IMR-90 (cell line): ENCODE measurements around the gene PSEN1. TPM values are rescaled to one million over a fixed set of nuclear protein-coding genes. Genes with fewer than 3 reads are reported as not detected.

Experiments
- ATAC-seq: fragments of 200-7000 bp; cut with Tn5 transposase; 2 replicates; pipeline ENCODE4 v1.9.1; 2020; ENCODE audit warnings: low read depth, mild to moderate bottlenecking, moderate library complexity
- BruUV-seq: library from RNA; stranded (reverse); fragments of 400-500 nt; replicated peaks from 2 replicates; lab custom pipeline; 2021; lab: Mats Ljungman, UMichigan
- CTCF ChIA-PET: fragments of 300-600 bp; formaldehyde crosslinking; extraction: SDS; loops from one replicate; lab custom pipeline; 2021; ENCODE audit warnings: antibody characterized with exemption; lab: Yijun Ruan, JAX
- POLR2A ChIA-PET: fragments of 300-600 bp; sonication (Branson Sonifier 250); formaldehyde crosslinking; loops from one replicate; lab custom pipeline; 2022; ENCODE audit warnings: antibody characterized with exemption; ENCODE audit not compliant: unreplicated experiment; lab: Charles Lee
- DNase-seq: peaks from one replicate; pipeline ENCODE4 v3.0.0; 2013
- H2AFZ ChIP-seq: replicated peaks from 2 replicates; pipeline ENCODE3; 2013; ENCODE audit warnings: low read length, mild to moderate bottlenecking; ENCODE audit not compliant: poor library complexity
- H2AK5ac ChIP-seq: 2 replicates; pipeline ENCODE4 v1.6.1; 2013; ENCODE audit warnings: low read depth, low read length, inconsistent platforms
- H2AK9ac ChIP-seq: replicated peaks from 2 replicates; pipeline ENCODE3; 2013; ENCODE audit warnings: mild to moderate bottlenecking, low read depth, low read length, moderate library complexity; ENCODE audit not compliant: poor library complexity
- H2BK120ac ChIP-seq: 2 replicates; pipeline ENCODE4 v1.6.1; 2013; ENCODE audit warnings: low read depth, low read length, inconsistent platforms
- H2BK15ac ChIP-seq: 3 replicates; pipeline ENCODE4 v1.6.1; 2013; ENCODE audit warnings: low read depth, low read length, inconsistent platforms
- H2BK20ac ChIP-seq: 2 replicates; pipeline ENCODE4 v1.6.1; 2013; ENCODE audit warnings: low read depth, mild to moderate bottlenecking, inconsistent platforms, low read length, moderate library complexity
- H2BK5ac ChIP-seq: 2 replicates; pipeline ENCODE4 v1.6.1; 2013; ENCODE audit warnings: mild to moderate bottlenecking, low read depth, low read length, inconsistent platforms; ENCODE audit not compliant: poor library complexity, severe bottlenecking
- H3K14ac ChIP-seq: replicated peaks from 2 replicates; pipeline ENCODE4 v1.6.1; 2013; ENCODE audit warnings: low read depth, low read length, inconsistent platforms
- H3K18ac ChIP-seq: 2 replicates; pipeline ENCODE4 v1.6.1; 2013; ENCODE audit warnings: low read depth, low read length, control low read depth
- H3K23ac ChIP-seq: 2 replicates; pipeline ENCODE4 v1.6.1; 2013; ENCODE audit warnings: low read depth, low read length, inconsistent platforms
- H3K27ac ChIP-seq: 2 replicates; pipeline ENCODE4 v1.5.1; 2013; ENCODE audit warnings: mild to moderate bottlenecking, control low read depth, low read length; ENCODE audit not compliant: insufficient read depth
- H3K27me3 ChIP-seq: 2 replicates; pipeline ENCODE4 v1.6.1; 2013; ENCODE audit warnings: low read length; ENCODE audit not compliant: control insufficient read depth, insufficient read depth
- H3K36me3 ChIP-seq: 2 replicates; pipeline ENCODE4 v1.6.1; 2013; ENCODE audit warnings: low read length, mixed read lengths; ENCODE audit not compliant: control insufficient read depth, insufficient read depth
- H3K4ac ChIP-seq: 2 replicates; pipeline ENCODE4 v1.6.1; 2013; ENCODE audit warnings: low read depth, low read length, inconsistent platforms
- H3K4me1 ChIP-seq: 2 replicates; pipeline ENCODE4 v1.6.1; 2013; ENCODE audit warnings: low read length, mixed read lengths; ENCODE audit not compliant: control insufficient read depth, insufficient read depth
- H3K4me2 ChIP-seq: 2 replicates; pipeline ENCODE4 v1.6.1; 2013; ENCODE audit warnings: low read depth, mild to moderate bottlenecking, control low read depth, low read length, moderate library complexity
- H3K4me3 ChIP-seq: 2 replicates; pipeline ENCODE4 v1.5.1; 2013; ENCODE audit warnings: low read depth, mild to moderate bottlenecking, control low read depth, low read length, moderate library complexity; ENCODE audit not compliant: insufficient read depth
- H3K56ac ChIP-seq: 2 replicates; pipeline ENCODE4 v1.6.1; 2013; ENCODE audit warnings: low read length, inconsistent platforms; ENCODE audit not compliant: insufficient read depth; ENCODE audit errors: extremely low read depth
- H3K79me1 ChIP-seq, 2 experiments: 2 replicates each; pipeline ENCODE4 v1.6.1; 2013; ENCODE audit warnings: low read length in 2 of 2, inconsistent platforms in 1 of 2, low read depth in 1 of 2
- H3K9ac ChIP-seq: 2 replicates; pipeline ENCODE4 v1.6.1; 2013; ENCODE audit warnings: low read depth, low read length, control low read depth
- H3K9me1 ChIP-seq: 2 replicates; pipeline ENCODE4 v1.6.1; 2013; ENCODE audit warnings: low read length, inconsistent platforms; ENCODE audit not compliant: insufficient read depth
- H3K9me3 ChIP-seq: 2 replicates; pipeline ENCODE4 v1.6.1; 2013; ENCODE audit warnings: low read length; ENCODE audit not compliant: control insufficient read depth, insufficient read depth
- H4K20me1 ChIP-seq: 2 replicates; pipeline ENCODE4 v1.6.1; 2013; ENCODE audit warnings: low read length, inconsistent platforms; ENCODE audit not compliant: insufficient read depth
- H4K5ac ChIP-seq: 2 replicates; pipeline ENCODE4 v1.6.1; 2013; ENCODE audit warnings: mild to moderate bottlenecking, low read depth, low read length, control low read depth
- H4K8ac ChIP-seq, 2 experiments: 2 replicates each; pipeline ENCODE4 v1.6.1; 2013; ENCODE audit warnings: low read depth in 2 of 2, low read length in 2 of 2, control low read depth in 1 of 2, inconsistent platforms in 1 of 2
- H4K91ac ChIP-seq: 2 replicates; pipeline ENCODE4 v1.6.1; 2013; ENCODE audit warnings: low read depth, low read length, inconsistent platforms; ENCODE audit not compliant: insufficient read depth
- BHLHE40 ChIP-seq: fragments of 150-350 bp; IDR thresholded peaks from 2 replicates; pipeline ENCODE4 v1.6.1; 2016; ENCODE audit warnings: mild to moderate bottlenecking, low read depth, low read length
- CEBPB ChIP-seq: IDR thresholded peaks from 2 replicates; pipeline ENCODE4 v1.6.1; 2012; ENCODE audit warnings: low read depth, low read length, improper control_type of control experiment
- CHD1 ChIP-seq: IDR thresholded peaks from 2 replicates; pipeline ENCODE4 v1.6.1; 2012; ENCODE audit warnings: low read depth, low read length, improper control_type of control experiment
- CTCF ChIP-seq: conservative IDR thresholded peaks from 2 replicates; pipeline ENCODE4 v1.5.1; 2012; ENCODE audit warnings: mild to moderate bottlenecking, low read depth, low read length, improper control_type of control experiment
- ELK1 ChIP-seq: fragments of 150-350 bp; IDR thresholded peaks from 2 replicates; pipeline ENCODE4 v1.6.1; 2016; ENCODE audit warnings: low read depth, mild to moderate bottlenecking, low read length, moderate library complexity, borderline replicate concordance
- MAFK ChIP-seq: IDR thresholded peaks from 2 replicates; pipeline ENCODE4 v1.6.1; 2012; ENCODE audit warnings: low read depth, low read length, improper control_type of control experiment
- MAZ ChIP-seq: IDR thresholded peaks from 2 replicates; pipeline ENCODE4 v1.6.1; 2012; ENCODE audit warnings: low read depth, mild to moderate bottlenecking, low read length, improper control_type of control experiment, moderate library complexity, borderline replicate concordance
- NFE2L2 ChIP-seq: fragments of 150-350 bp; IDR thresholded peaks from 2 replicates; pipeline ENCODE4 v1.6.1; 2016; ENCODE audit warnings: low read depth, mild to moderate bottlenecking, low read length
- POLR2A ChIP-seq: IDR thresholded peaks from 2 replicates; pipeline ENCODE4 v1.6.1; 2012; ENCODE audit warnings: mild to moderate bottlenecking, low read depth, low read length
- RAD21 ChIP-seq: IDR thresholded peaks from 2 replicates; pipeline ENCODE4 v1.6.1; 2012; ENCODE audit warnings: low read length, improper control_type of control experiment
- RCOR1 ChIP-seq: IDR thresholded peaks from 2 replicates; pipeline ENCODE4 v1.6.1; 2012; ENCODE audit warnings: mild to moderate bottlenecking, low read length, improper control_type of control experiment; ENCODE audit not compliant: insufficient replicate concordance
- RFX5 ChIP-seq: IDR thresholded peaks from 2 replicates; pipeline ENCODE4 v1.8.0; 2012; ENCODE audit warnings: low read depth, mild to moderate bottlenecking, low read length, moderate library complexity
- SMC3 ChIP-seq: fragments of 150-350 bp; IDR thresholded peaks from 2 replicates; pipeline ENCODE4 v1.6.1; 2016; ENCODE audit warnings: low read depth, mild to moderate bottlenecking, antibody characterized with exemption, low read length, moderate library complexity
- WGBS, 2 experiments: methylation state at CpG; one replicate each; pipeline versions ENCODE4 v1.1.5 to v1.1.7; 2013; ENCODE audit warnings: missing lambda C conversion rate in 2 of 2; ENCODE audit not compliant: insufficient read length in 1 of 2; ENCODE audit errors: extremely low coverage in 2 of 2; 5-methylcytosine and 5-hydroxymethylcytosine counted together
- dilution Hi-C: fragments of 300-500 bp; cut with HindIII; formaldehyde crosslinking; loops from one replicate; pipeline ENCODE4 v1.14.3; 2018; ENCODE audit warnings: low sequenced_read_pairs; ENCODE audit not compliant: unreplicated experiment
- in situ Hi-C: fragments of 300-500 bp; cut with MboI; formaldehyde crosslinking; loops from 3 replicates; pipeline ENCODE4 v1.14.3; 2019; ENCODE audit warnings: low sequenced_read_pairs, inconsistent platforms, mixed read lengths
- intact Hi-C: fragments of 100-400 bp; cut with micrococcal nuclease; formaldehyde crosslinking; loops from 2 replicates; pipeline ENCODE4 v1.10.0; 2022
- polyA plus RNA-seq, 3 experiments: library from polyadenylated mRNA; depleted of rRNA; stranded (reverse); fragments of >200 nt; gene quantifications; 2 replicates each; pipeline ENCODE4 v1.2.3, GENCODE V29; 2012; ENCODE audit warnings: low replicate concordance in 1 of 3
- total RNA-seq: library from RNA; depleted of rRNA; stranded (reverse); fragments of >200 nt; gene quantifications from 2 replicates; pipeline ENCODE4 v1.2.3, GENCODE V29; 2012
- TF ChIP-seq, protein P1 (sequence below): fragments of 150-350 bp; IDR thresholded peaks from 2 replicates; pipeline ENCODE4 v1.6.1; 2017; ENCODE audit warnings: mild to moderate bottlenecking, antibody characterized with exemption, low read length, low read depth

The PSEN1 gene
- total and polyA plus RNA-seq, 2 of the 4 experiments (the other 2 are of a cell fraction) = 14.8 to 62.7 TPM

DNA sequence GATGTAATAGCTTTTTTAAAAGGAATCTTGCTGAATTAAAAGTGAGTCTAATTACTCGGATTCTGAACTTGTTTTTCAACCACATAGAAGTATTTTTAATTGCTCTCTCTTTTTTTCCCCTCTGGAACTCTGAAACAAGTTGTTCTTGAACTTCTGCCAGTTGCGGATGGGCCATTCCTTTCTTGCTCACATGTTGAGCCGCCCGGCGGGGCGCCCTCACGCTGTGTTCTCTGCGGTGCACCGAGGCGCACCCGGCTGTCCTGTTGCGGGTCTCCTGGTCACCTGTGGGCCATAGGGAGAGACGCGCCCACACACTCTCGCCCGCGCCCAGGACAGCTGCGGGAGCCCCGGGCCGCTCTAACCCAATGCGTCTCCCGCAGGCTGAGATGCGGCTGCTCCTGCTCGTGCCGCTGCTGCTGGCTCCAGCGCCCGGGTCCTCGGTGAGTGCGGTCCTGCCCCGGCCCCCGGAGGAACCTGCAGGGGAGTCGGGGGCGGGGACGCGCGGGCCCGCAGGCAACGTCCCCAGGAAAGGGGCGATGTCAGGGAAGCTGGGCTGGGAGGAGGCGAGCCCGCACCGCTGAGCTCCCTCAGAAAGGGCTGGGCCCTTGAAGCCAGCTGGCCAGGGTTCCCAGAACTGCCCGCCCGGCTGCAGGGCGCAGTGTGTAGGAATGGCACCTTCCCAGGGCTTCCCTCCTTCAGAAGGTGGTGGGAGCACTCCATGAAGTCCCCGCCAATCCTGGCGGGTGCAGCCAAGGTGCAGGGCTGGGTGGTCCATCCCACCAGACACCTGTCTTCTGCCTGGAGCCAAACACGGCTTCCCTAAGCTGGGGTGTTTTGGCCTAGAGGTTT, 103.3 kb downstream of the PSEN1 start:
- H3K79me1 ChIP-seq = 0 out of 4 replicates have a peak, but pooled peaks cover 0 to 4% of the 10 kb centered on the region in 2 experiments
- no peak overlapping the region for H2AK9ac ChIP-seq
- WGBS, 2 experiments = 2% methylated on average over 26 of the region's 48 CpGs; no CpG with 5 or more reads in 1 of the 2 experiments
- peaks cover 21% of the 10 kb centered on the region for H3K4me1 ChIP-seq
- H2AFZ ChIP-seq = peak overlapping the region; percentile 83
- in situ Hi-C loops = no loop called here
- no peak overlapping the region for H3K27ac ChIP-seq
- no TSS peak for BruUV-seq
- peaks cover 4% of the 10 kb centered on the region for H3K9me1 ChIP-seq
- CTCF ChIA-PET = interaction anchor here (0.6 kb wide), 1 partner anchor 33 kb away, joined by 3 read pairs; no protein-coding TSS in a partner anchor
- peaks cover 49% of the 10 kb centered on the region for H3K27me3 ChIP-seq
- H2BK20ac ChIP-seq = no peak overlapping the region; the same call in 1 of the 2 replicates
- ATAC-seq (peak; percentile 50), DNase-seq (peak; percentile 49)
- peak overlapping the region; percentile 31; the same call in 1 of the 2 replicates for H2AK5ac ChIP-seq
- peaks cover 5% of the 10 kb centered on the region; the same call in 1 of the 2 replicates for H4K20me1 ChIP-seq
- no peak overlapping the region; the same call in 1 of the 2 replicates for H3K4me3 ChIP-seq
- no peak overlapping the region for H4K91ac ChIP-seq
- intact Hi-C loops = no loop called here
- H4K8ac ChIP-seq = no peak overlapping the region
- no peak overlapping the region for H2BK120ac ChIP-seq
- no peak overlapping the region for H3K56ac ChIP-seq
- no peak overlapping the region for H2BK15ac ChIP-seq
- peak overlapping the region; percentile 23 for H3K4me2 ChIP-seq
- H3K18ac ChIP-seq = no peak overlapping the region
- H4K5ac ChIP-seq = no peak overlapping the region
- no peak overlapping the region for H2BK5ac ChIP-seq
- dilution Hi-C loops = no loop called here
- no peak overlapping the region for H3K14ac ChIP-seq
- no peaks in the 10 kb centered on the region for H3K36me3 ChIP-seq
- no peak overlapping the region for H3K4ac ChIP-seq
- peaks cover 2% of the 10 kb centered on the region for H3K9me3 ChIP-seq
- H3K9ac ChIP-seq = no peak overlapping the region
- H3K23ac ChIP-seq = peak overlapping the region; percentile 7; the same call in 1 of the 2 replicates
- POLR2A ChIA-PET = no interaction called here
- TF ChIP-seq, protein P1, sequence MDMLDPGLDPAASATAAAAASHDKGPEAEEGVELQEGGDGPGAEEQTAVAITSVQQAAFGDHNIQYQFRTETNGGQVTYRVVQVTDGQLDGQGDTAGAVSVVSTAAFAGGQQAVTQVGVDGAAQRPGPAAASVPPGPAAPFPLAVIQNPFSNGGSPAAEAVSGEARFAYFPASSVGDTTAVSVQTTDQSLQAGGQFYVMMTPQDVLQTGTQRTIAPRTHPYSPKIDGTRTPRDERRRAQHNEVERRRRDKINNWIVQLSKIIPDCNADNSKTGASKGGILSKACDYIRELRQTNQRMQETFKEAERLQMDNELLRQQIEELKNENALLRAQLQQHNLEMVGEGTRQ = no peak
- TF ChIP-seq NFE2L2 (no peak), ELK1 (no peak), POLR2A (no peak), MAFK (no peak), BHLHE40 (no peak), RFX5 (no peak), RAD21 (no peak), SMC3 (no peak), CTCF (no peak), RCOR1 (no peak), CEBPB (no peak), MAZ (no peak), CHD1 (no peak)
